GM18861 (cell line): ENCODE measurements around the gene CHN2.
"Not testable (repeated sequence)": the region's sequence is repeated elsewhere in the genome, so short reads cannot be mapped to it uniquely, and the experiment has no call there.

Experiments used
- ATAC-seq: cut with Tn5 transposase; IDR thresholded peaks from one replicate; pipeline ENCODE4 v1.9.1; 2021; ENCODE audit not compliant: unreplicated experiment

The CHN2 gene

GRCh38 chr7:29528526-29528925 lies 334.0 kb downstream of the CHN2 start:
- not testable (repeated sequence) for ATAC-seq
